Ascending aorta (tissue), 2 donors: ENCODE results near the gene CAMK2N1. TPM values are rescaled to one million over a fixed set of nuclear protein-coding genes. Genes with fewer than 3 reads are reported as not detected.

Experiments used
- DNase-seq, 2 donors: peaks; one replicate each; pipeline ENCODE4 v3.0.0-alpha.2; 2019; ENCODE audit warnings: low spot score in 2 of 2
- H3K27ac ChIP-seq, 2 donors: fragments of 200-600 bp; sonication (generic); one replicate each; pipeline ENCODE4 v1.5.1; 2016 to 2017; ENCODE audit warnings: mild to moderate bottlenecking in 1 of 2
- H3K27me3 ChIP-seq: fragments of 200-600 bp; sonication (generic); one replicate; pipeline ENCODE4 v1.5.1; 2017
- H3K36me3 ChIP-seq, 2 donors: fragments of 200-600 bp; sonication (generic); one replicate each; pipeline ENCODE4 v1.5.1; 2016
- H3K4me1 ChIP-seq, 2 donors: fragments of 200-600 bp; sonication (generic); one replicate each; pipeline ENCODE4 v1.5.1; 2016 to 2017; ENCODE audit warnings: mild to moderate bottlenecking in 1 of 2
- H3K4me3 ChIP-seq, 2 donors: fragments of 200-600 bp; sonication (generic); one replicate each; pipeline ENCODE4 v1.5.1; 2016 to 2017; ENCODE audit warnings: mild to moderate bottlenecking in 1 of 2
- H3K9me3 ChIP-seq, 2 donors: fragments of 200-600 bp; sonication (generic); one replicate each; pipeline ENCODE4 v1.5.1; 2016
- intact Hi-C: fragments of 100-400 bp; cut with DNase I; formaldehyde crosslinking; loops from one replicate; pipeline ENCODE4 v1.15.1; 2023
- total RNA-seq: library from RNA; depleted of rRNA; stranded (reverse); fragments of >200 nt; gene quantifications from one replicate; pipeline ENCODE4 v1.1.0, GENCODE V29; 2016
- TF ChIP-seq, protein P1 (sequence below), 3 experiments: fragments of 200-600 bp in 2 of 3; fragments of 450-650 bp in 1 of 3; sonication (generic) in 2 of 3; IDR thresholded peaks; one replicate each; pipeline ENCODE4 v1.5.1; 2016 to 2019; ENCODE audit warnings: antibody characterized with exemption in 3 of 3, mild to moderate bottlenecking in 1 of 3, moderate library complexity in 1 of 3

CAMK2N1 gene
- total RNA-seq, 1 donor from 2014 or later = 1.9 TPM

DNA sequence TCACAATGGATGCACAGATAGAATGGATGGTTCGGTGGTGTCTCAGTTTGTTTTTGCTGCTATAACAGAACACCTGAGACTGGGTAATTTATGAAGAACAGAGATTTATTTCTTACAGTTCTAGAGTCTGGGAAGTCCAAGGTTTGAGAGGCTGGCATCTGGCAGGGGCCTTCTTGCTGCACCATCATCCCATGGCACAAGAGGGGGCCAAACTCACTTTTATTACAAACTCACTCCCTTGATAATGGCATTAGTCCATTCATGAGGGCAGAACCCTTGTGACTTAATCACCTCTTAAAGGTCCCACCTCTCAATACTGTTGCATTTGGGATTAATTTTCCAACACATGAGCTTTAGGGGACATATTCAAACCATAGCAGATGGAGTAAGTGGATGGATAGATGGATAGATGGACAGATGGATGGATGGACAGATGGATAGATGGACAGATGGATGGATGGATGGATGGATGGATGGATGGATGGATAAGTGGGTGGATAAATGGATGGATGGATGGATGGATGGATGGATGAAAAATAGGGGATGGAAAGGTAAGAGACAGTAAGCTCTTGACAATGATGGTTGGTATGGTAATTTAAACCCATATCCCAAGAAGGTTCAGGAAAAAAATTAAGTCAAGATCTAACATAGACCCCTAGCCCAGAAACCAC is 16.5 kb downstream of the CAMK2N1 start:
- TF ChIP-seq, protein P1, sequence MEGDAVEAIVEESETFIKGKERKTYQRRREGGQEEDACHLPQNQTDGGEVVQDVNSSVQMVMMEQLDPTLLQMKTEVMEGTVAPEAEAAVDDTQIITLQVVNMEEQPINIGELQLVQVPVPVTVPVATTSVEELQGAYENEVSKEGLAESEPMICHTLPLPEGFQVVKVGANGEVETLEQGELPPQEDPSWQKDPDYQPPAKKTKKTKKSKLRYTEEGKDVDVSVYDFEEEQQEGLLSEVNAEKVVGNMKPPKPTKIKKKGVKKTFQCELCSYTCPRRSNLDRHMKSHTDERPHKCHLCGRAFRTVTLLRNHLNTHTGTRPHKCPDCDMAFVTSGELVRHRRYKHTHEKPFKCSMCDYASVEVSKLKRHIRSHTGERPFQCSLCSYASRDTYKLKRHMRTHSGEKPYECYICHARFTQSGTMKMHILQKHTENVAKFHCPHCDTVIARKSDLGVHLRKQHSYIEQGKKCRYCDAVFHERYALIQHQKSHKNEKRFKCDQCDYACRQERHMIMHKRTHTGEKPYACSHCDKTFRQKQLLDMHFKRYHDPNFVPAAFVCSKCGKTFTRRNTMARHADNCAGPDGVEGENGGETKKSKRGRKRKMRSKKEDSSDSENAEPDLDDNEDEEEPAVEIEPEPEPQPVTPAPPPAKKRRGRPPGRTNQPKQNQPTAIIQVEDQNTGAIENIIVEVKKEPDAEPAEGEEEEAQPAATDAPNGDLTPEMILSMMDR (IDR thresholded peaks at IDR 0.05) = no peak
- Histone ChIP-seq H3K4me3 (no peak overlapping the region), H3K27me3 (no peaks in the 10 kb centered on the region), H3K4me1 (no peaks in the 10 kb centered on the region), H3K9me3 (no peaks in the 10 kb centered on the region), H3K36me3 (no peaks in the 10 kb centered on the region), H3K27ac (no peak overlapping the region)
- intact Hi-C loops = no loop called here
- DNase-seq = no peak

DNA sequence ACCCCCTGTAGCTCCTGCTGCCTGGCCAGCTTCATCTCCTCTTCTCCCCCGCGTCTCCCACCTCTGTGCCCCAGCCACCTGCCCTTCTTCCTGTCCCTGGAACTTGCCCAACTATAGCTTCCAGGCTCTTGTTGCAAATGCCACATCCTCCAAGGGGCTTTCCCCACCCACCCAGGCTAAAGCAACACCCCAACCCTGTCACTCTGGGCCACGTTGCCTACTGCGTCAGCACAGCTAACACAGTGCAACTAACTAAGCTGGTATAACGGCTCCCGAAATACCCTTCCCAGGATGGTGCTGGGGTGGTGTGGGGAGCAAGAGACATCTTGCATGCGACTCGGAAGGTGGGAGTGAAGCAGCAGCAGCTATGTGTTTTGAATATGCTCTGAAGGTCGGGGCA is 19.7 kb downstream of the CAMK2N1 start:
- DNase-seq = no peak
- Histone ChIP-seq H3K36me3 (no peaks in the 10 kb centered on the region), H3K27ac (no peak overlapping the region), H3K9me3 (no peaks in the 10 kb centered on the region), H3K27me3 (no peaks in the 10 kb centered on the region), H3K4me3 (no peak overlapping the region), H3K4me1 (no peaks in the 10 kb centered on the region)
- TF ChIP-seq, protein P1 (IDR thresholded peaks at IDR 0.05) = no peak
- intact Hi-C loops = no loop called here

DNA sequence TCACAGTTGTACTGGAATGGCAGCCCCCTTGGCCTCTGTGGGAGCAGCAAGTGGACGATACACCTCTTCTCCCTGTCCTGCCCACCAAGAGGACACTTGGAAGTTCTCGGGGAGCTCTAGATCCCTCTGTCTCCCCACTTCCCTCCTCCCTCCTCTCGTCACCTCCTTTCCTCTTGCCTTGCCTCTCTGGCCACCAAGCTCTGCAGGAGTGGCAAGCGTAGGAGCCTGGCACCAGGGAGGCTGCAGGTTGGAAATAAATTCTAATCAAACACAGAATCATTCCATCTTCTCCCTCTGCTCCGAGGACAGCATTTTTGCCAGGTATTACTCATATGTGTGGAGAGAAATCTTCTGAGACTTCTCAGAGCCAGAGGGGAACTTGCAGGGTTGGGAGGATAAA is 20.8 kb downstream of the CAMK2N1 start:
- intact Hi-C loops = no loop called here
- no peaks in the 10 kb centered on the region for H3K4me1 ChIP-seq
- no peak for DNase-seq
- H3K27ac ChIP-seq = no peak overlapping the region
- no peak overlapping the region for H3K4me3 ChIP-seq
- H3K36me3 ChIP-seq = no peaks in the 10 kb centered on the region
- H3K27me3 ChIP-seq = no peaks in the 10 kb centered on the region
- TF ChIP-seq, protein P1 (IDR thresholded peaks at IDR 0.05) = no peak
- H3K9me3 ChIP-seq = no peaks in the 10 kb centered on the region

DNA sequence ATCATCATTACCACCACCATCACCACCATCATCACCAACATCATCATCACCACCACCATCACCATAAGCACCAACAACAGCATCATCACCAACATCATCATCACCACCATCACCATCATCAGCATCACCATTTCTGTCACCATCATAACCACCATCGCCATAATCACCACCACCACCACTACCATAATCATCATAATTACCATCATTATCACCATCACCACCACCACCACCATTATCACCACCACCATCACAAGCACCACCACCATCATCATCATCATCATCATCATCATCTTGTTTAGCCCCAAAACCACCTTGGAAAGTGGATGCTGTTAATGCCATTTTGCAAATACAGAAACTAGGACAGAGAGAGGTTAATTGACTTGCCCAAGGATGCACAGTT is 22.5 kb downstream of the CAMK2N1 start:
- H3K27me3 ChIP-seq = no peaks in the 10 kb centered on the region
- H3K27ac ChIP-seq = no peak overlapping the region
- TF ChIP-seq, protein P1 (IDR thresholded peaks at IDR 0.05) = no peak
- H3K9me3 ChIP-seq = no peaks in the 10 kb centered on the region
- H3K36me3 ChIP-seq = no peaks in the 10 kb centered on the region
- no peaks in the 10 kb centered on the region for H3K4me1 ChIP-seq
- intact Hi-C loops = no loop called here
- no peak overlapping the region for H3K4me3 ChIP-seq
- DNase-seq = no peak

GRCh38 chr1:20462397-20462796 is 23.6 kb downstream of the CAMK2N1 start:
- TF ChIP-seq, protein P1 (IDR thresholded peaks at IDR 0.05) = no peak
- Histone ChIP-seq H3K36me3 (no peaks in the 10 kb centered on the region), H3K27me3 (no peaks in the 10 kb centered on the region), H3K4me1 (no peaks in the 10 kb centered on the region), H3K9me3 (no peaks in the 10 kb centered on the region), H3K4me3 (no peak overlapping the region), H3K27ac (no peak overlapping the region)
- DNase-seq = no peak
- intact Hi-C loops = no loop called here

GRCh38 chr1:20458717-20459116 is 27.3 kb downstream of the CAMK2N1 start:
- H3K4me1 ChIP-seq = no peaks in the 10 kb centered on the region
- H3K9me3 ChIP-seq = no peaks in the 10 kb centered on the region
- intact Hi-C loops = no loop called here
- H3K36me3 ChIP-seq = no peaks in the 10 kb centered on the region
- no peak overlapping the region for H3K4me3 ChIP-seq
- no peak overlapping the region for H3K27ac ChIP-seq
- H3K27me3 ChIP-seq = no peaks in the 10 kb centered on the region
- TF ChIP-seq, protein P1 (IDR thresholded peaks at IDR 0.05) = no peak
- DNase-seq = no peak
